ENCODE data around the gene FAM83G. TPM values are rescaled to one million over a fixed set of nuclear protein-coding genes. Genes with fewer than 3 reads are reported as not detected.

FAM83G gene
- polyA plus RNA-seq, 1 of the 3 experiments (the other 2 are of a cell fraction) = 6.5 TPM

DNA sequence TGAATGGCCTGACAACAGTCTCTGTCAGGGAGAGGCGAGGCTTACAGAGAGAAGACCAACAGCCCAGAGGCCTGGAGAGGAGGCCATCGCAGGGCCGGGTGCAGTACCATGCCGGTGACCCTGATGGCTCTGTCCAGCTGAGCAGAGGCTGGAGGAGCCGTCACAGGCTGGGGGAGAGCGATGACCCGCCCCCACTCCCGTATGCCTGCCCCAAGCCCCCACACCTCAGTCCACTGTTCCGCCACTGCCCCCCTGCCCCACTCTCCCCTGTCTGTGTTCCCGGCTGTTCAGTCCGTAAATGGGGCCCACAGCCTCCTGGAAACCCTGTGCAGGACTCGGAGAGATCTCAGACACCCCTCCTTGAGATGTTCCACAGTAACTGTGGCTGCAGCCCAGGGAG lies 12.8 kb upstream of the FAM83G start:
- Histone ChIP-seq H3K27me3 (ENCODE audit: insufficient read depth) (no peaks in the 10 kb centered on the region), H3K9ac (no peak overlapping the region), H2AFZ (ENCODE audit: low read depth) (no peak overlapping the region), H3K9me2 (no peaks in the 10 kb centered on the region), H3K27ac (ENCODE audit: low read depth in 2 of 2, low read length in 1 of 2) (no peak overlapping the region), H3K79me2 (ENCODE audit: insufficient read depth) (no peaks in the 10 kb centered on the region), H3K36me3 (replicated peaks in 1 of 2; ENCODE audit: control insufficient read depth in 1 of 2, insufficient read depth in 2 of 2, low read length in 1 of 2) (no peaks in the 10 kb centered on the region), H3F3A (replicated peaks; ENCODE audit: insufficient read depth) (peaks cover 2% of the 10 kb centered on the region), H4K20me1 (ENCODE audit: insufficient read depth) (no peaks in the 10 kb centered on the region), H3K9me3 (no peaks in the 10 kb centered on the region), H3K4me2 (no peak overlapping the region), H3K4me3 (ENCODE audit: low read depth in 2 of 2, low read length in 1 of 2) (no peak overlapping the region), H3K4me1 (ENCODE audit: control insufficient read depth in 1 of 2, insufficient read depth in 2 of 2, low read depth in 1 of 2, low read length in 1 of 2) (peaks cover 0 to 4% of the 10 kb centered on the region in 2 experiments; a peak in 1 of 4 replicates)
- ChIA-PET CTCF (no interaction called here), POLR2A (no interaction called here)
- TF ChIP-seq MXI1 (IDR thresholded peaks at IDR 0.05; ENCODE audit: low read depth, low read length) (no peak), TCF12 (IDR thresholded peaks at IDR 0.05) (no peak), NFIC (IDR thresholded peaks at IDR 0.05; ENCODE audit: borderline replicate concordance) (no peak), YY1 (IDR thresholded peaks at IDR 0.05; ENCODE audit: low read depth) (no peak), FOSL2 (IDR thresholded peaks at IDR 0.05; ENCODE audit: borderline replicate concordance, low read depth) (no peak), GABPA (IDR thresholded peaks at IDR 0.05; ENCODE audit: low read depth) (no peak), NRF1 (IDR thresholded peaks at IDR 0.05; ENCODE audit: low read depth, low read length) (no peak), POLR2AphosphoS5 (IDR thresholded peaks at IDR 0.05; ENCODE audit: low read depth, low read length) (no peak), RFX5 (IDR thresholded peaks at IDR 0.05; ENCODE audit: low read length) (no peak), MEF2A (IDR thresholded peaks at IDR 0.05; ENCODE audit: borderline replicate concordance, low read depth) (no peak), JUND (IDR thresholded peaks at IDR 0.05) (no peak), RXRA (IDR thresholded peaks at IDR 0.05; ENCODE audit: borderline replicate concordance, low read depth) (no peak), GATA2 (CRISPR knock-in tag; IDR thresholded peaks at IDR 0.05) (no peak)
- TF ChIP-seq, protein P1, sequence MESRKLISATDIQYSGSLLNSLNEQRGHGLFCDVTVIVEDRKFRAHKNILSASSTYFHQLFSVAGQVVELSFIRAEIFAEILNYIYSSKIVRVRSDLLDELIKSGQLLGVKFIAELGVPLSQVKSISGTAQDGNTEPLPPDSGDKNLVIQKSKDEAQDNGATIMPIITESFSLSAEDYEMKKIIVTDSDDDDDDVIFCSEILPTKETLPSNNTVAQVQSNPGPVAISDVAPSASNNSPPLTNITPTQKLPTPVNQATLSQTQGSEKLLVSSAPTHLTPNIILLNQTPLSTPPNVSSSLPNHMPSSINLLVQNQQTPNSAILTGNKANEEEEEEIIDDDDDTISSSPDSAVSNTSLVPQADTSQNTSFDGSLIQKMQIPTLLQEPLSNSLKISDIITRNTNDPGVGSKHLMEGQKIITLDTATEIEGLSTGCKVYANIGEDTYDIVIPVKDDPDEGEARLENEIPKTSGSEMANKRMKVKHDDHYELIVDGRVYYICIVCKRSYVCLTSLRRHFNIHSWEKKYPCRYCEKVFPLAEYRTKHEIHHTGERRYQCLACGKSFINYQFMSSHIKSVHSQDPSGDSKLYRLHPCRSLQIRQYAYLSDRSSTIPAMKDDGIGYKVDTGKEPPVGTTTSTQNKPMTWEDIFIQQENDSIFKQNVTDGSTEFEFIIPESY (IDR thresholded peaks at IDR 0.05; ENCODE audit: borderline replicate concordance, low read depth) = no peak
- TF ChIP-seq, protein P2, sequence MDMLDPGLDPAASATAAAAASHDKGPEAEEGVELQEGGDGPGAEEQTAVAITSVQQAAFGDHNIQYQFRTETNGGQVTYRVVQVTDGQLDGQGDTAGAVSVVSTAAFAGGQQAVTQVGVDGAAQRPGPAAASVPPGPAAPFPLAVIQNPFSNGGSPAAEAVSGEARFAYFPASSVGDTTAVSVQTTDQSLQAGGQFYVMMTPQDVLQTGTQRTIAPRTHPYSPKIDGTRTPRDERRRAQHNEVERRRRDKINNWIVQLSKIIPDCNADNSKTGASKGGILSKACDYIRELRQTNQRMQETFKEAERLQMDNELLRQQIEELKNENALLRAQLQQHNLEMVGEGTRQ (IDR thresholded peaks at IDR 0.05; ENCODE audit: borderline replicate concordance, low read depth, low read length) = no peak
- TF ChIP-seq, protein P3, sequence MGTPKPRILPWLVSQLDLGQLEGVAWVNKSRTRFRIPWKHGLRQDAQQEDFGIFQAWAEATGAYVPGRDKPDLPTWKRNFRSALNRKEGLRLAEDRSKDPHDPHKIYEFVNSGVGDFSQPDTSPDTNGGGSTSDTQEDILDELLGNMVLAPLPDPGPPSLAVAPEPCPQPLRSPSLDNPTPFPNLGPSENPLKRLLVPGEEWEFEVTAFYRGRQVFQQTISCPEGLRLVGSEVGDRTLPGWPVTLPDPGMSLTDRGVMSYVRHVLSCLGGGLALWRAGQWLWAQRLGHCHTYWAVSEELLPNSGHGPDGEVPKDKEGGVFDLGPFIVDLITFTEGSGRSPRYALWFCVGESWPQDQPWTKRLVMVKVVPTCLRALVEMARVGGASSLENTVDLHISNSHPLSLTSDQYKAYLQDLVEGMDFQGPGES (IDR thresholded peaks at IDR 0.05; ENCODE audit: low read depth, low read length) = no peak
- TF ChIP-seq, protein P4, sequence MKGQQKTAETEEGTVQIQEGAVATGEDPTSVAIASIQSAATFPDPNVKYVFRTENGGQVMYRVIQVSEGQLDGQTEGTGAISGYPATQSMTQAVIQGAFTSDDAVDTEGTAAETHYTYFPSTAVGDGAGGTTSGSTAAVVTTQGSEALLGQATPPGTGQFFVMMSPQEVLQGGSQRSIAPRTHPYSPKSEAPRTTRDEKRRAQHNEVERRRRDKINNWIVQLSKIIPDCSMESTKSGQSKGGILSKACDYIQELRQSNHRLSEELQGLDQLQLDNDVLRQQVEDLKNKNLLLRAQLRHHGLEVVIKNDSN (IDR thresholded peaks at IDR 0.05; ENCODE audit: borderline replicate concordance, low read depth) = no peak
- no peak for DNase-seq
- 96% methylated on average over 5 of the region's 12 CpGs for WGBS (ENCODE audit: low lambda C conversion rate)

Data from SK-N-SH (cell line).